ENCODE measurements around the gene PLEKHH2.

GRCh38 chr2:43745457-43745856, 108.4 kb downstream of the PLEKHH2 start:
- TF ChIP-seq POLR2A (IDR thresholded peaks at IDR 0.05) (no peak), CTCF (IDR thresholded peaks at IDR 0.05 in 8 of 11, conservative IDR thresholded peaks at IDR 0.05 in 3 of 11) (no peak)
